IMR-90 (cell line): ENCODE measurements around the gene COLGALT1. TPM values are rescaled to one million over a fixed set of nuclear protein-coding genes. Genes with fewer than 3 reads are reported as not detected.

Experiments used
- ATAC-seq: fragments of 200-7000 bp; cut with Tn5 transposase; 2 replicates; pipeline ENCODE4 v1.9.1; 2020; ENCODE audit warnings: low read depth, mild to moderate bottlenecking, moderate library complexity
- BruUV-seq: library from RNA; stranded (reverse); fragments of 400-500 nt; replicated peaks from 2 replicates; lab custom pipeline; 2021; lab: Mats Ljungman, UMichigan
- CTCF ChIA-PET: fragments of 300-600 bp; formaldehyde crosslinking; extraction: SDS; loops from one replicate; lab custom pipeline; 2021; ENCODE audit warnings: antibody characterized with exemption; lab: Yijun Ruan, JAX
- POLR2A ChIA-PET: fragments of 300-600 bp; sonication (Branson Sonifier 250); formaldehyde crosslinking; loops from one replicate; lab custom pipeline; 2022; ENCODE audit warnings: antibody characterized with exemption; ENCODE audit not compliant: unreplicated experiment; lab: Charles Lee
- DNase-seq: peaks from one replicate; pipeline ENCODE4 v3.0.0; 2013
- H2AFZ ChIP-seq: replicated peaks from 2 replicates; pipeline ENCODE3; 2013; ENCODE audit warnings: low read length, mild to moderate bottlenecking; ENCODE audit not compliant: poor library complexity
- H2AK5ac ChIP-seq: 2 replicates; pipeline ENCODE4 v1.6.1; 2013; ENCODE audit warnings: low read depth, low read length, inconsistent platforms
- H2AK9ac ChIP-seq: replicated peaks from 2 replicates; pipeline ENCODE3; 2013; ENCODE audit warnings: mild to moderate bottlenecking, low read depth, low read length, moderate library complexity; ENCODE audit not compliant: poor library complexity
- H2BK120ac ChIP-seq: 2 replicates; pipeline ENCODE4 v1.6.1; 2013; ENCODE audit warnings: low read depth, low read length, inconsistent platforms
- H2BK15ac ChIP-seq: 3 replicates; pipeline ENCODE4 v1.6.1; 2013; ENCODE audit warnings: low read depth, low read length, inconsistent platforms
- H2BK20ac ChIP-seq: 2 replicates; pipeline ENCODE4 v1.6.1; 2013; ENCODE audit warnings: low read depth, mild to moderate bottlenecking, inconsistent platforms, low read length, moderate library complexity
- H2BK5ac ChIP-seq: 2 replicates; pipeline ENCODE4 v1.6.1; 2013; ENCODE audit warnings: mild to moderate bottlenecking, low read depth, low read length, inconsistent platforms; ENCODE audit not compliant: poor library complexity, severe bottlenecking
- H3K14ac ChIP-seq: replicated peaks from 2 replicates; pipeline ENCODE4 v1.6.1; 2013; ENCODE audit warnings: low read depth, low read length, inconsistent platforms
- H3K18ac ChIP-seq: 2 replicates; pipeline ENCODE4 v1.6.1; 2013; ENCODE audit warnings: low read depth, low read length, control low read depth
- H3K23ac ChIP-seq: 2 replicates; pipeline ENCODE4 v1.6.1; 2013; ENCODE audit warnings: low read depth, low read length, inconsistent platforms
- H3K27ac ChIP-seq: 2 replicates; pipeline ENCODE4 v1.5.1; 2013; ENCODE audit warnings: mild to moderate bottlenecking, control low read depth, low read length; ENCODE audit not compliant: insufficient read depth
- H3K27me3 ChIP-seq: 2 replicates; pipeline ENCODE4 v1.6.1; 2013; ENCODE audit warnings: low read length; ENCODE audit not compliant: control insufficient read depth, insufficient read depth
- H3K36me3 ChIP-seq: 2 replicates; pipeline ENCODE4 v1.6.1; 2013; ENCODE audit warnings: low read length, mixed read lengths; ENCODE audit not compliant: control insufficient read depth, insufficient read depth
- H3K4ac ChIP-seq: 2 replicates; pipeline ENCODE4 v1.6.1; 2013; ENCODE audit warnings: low read depth, low read length, inconsistent platforms
- H3K4me1 ChIP-seq: 2 replicates; pipeline ENCODE4 v1.6.1; 2013; ENCODE audit warnings: low read length, mixed read lengths; ENCODE audit not compliant: control insufficient read depth, insufficient read depth
- H3K4me2 ChIP-seq: 2 replicates; pipeline ENCODE4 v1.6.1; 2013; ENCODE audit warnings: low read depth, mild to moderate bottlenecking, control low read depth, low read length, moderate library complexity
- H3K4me3 ChIP-seq: 2 replicates; pipeline ENCODE4 v1.5.1; 2013; ENCODE audit warnings: low read depth, mild to moderate bottlenecking, control low read depth, low read length, moderate library complexity; ENCODE audit not compliant: insufficient read depth
- H3K56ac ChIP-seq: 2 replicates; pipeline ENCODE4 v1.6.1; 2013; ENCODE audit warnings: low read length, inconsistent platforms; ENCODE audit not compliant: insufficient read depth; ENCODE audit errors: extremely low read depth
- H3K79me1 ChIP-seq, 2 experiments: 2 replicates each; pipeline ENCODE4 v1.6.1; 2013; ENCODE audit warnings: low read length in 2 of 2, inconsistent platforms in 1 of 2, low read depth in 1 of 2
- H3K9ac ChIP-seq: 2 replicates; pipeline ENCODE4 v1.6.1; 2013; ENCODE audit warnings: low read depth, low read length, control low read depth
- H3K9me1 ChIP-seq: 2 replicates; pipeline ENCODE4 v1.6.1; 2013; ENCODE audit warnings: low read length, inconsistent platforms; ENCODE audit not compliant: insufficient read depth
- H3K9me3 ChIP-seq: 2 replicates; pipeline ENCODE4 v1.6.1; 2013; ENCODE audit warnings: low read length; ENCODE audit not compliant: control insufficient read depth, insufficient read depth
- H4K20me1 ChIP-seq: 2 replicates; pipeline ENCODE4 v1.6.1; 2013; ENCODE audit warnings: low read length, inconsistent platforms; ENCODE audit not compliant: insufficient read depth
- H4K5ac ChIP-seq: 2 replicates; pipeline ENCODE4 v1.6.1; 2013; ENCODE audit warnings: mild to moderate bottlenecking, low read depth, low read length, control low read depth
- H4K8ac ChIP-seq, 2 experiments: 2 replicates each; pipeline ENCODE4 v1.6.1; 2013; ENCODE audit warnings: low read depth in 2 of 2, low read length in 2 of 2, control low read depth in 1 of 2, inconsistent platforms in 1 of 2
- H4K91ac ChIP-seq: 2 replicates; pipeline ENCODE4 v1.6.1; 2013; ENCODE audit warnings: low read depth, low read length, inconsistent platforms; ENCODE audit not compliant: insufficient read depth
- BHLHE40 ChIP-seq: fragments of 150-350 bp; IDR thresholded peaks from 2 replicates; pipeline ENCODE4 v1.6.1; 2016; ENCODE audit warnings: mild to moderate bottlenecking, low read depth, low read length
- CEBPB ChIP-seq: IDR thresholded peaks from 2 replicates; pipeline ENCODE4 v1.6.1; 2012; ENCODE audit warnings: low read depth, low read length, improper control_type of control experiment
- CHD1 ChIP-seq: IDR thresholded peaks from 2 replicates; pipeline ENCODE4 v1.6.1; 2012; ENCODE audit warnings: low read depth, low read length, improper control_type of control experiment
- FOS ChIP-seq: fragments of 150-350 bp; IDR thresholded peaks from 2 replicates; pipeline ENCODE4 v1.6.1; 2016; ENCODE audit warnings: low read depth, low read length
- MAFK ChIP-seq: IDR thresholded peaks from 2 replicates; pipeline ENCODE4 v1.6.1; 2012; ENCODE audit warnings: low read depth, low read length, improper control_type of control experiment
- MAZ ChIP-seq: IDR thresholded peaks from 2 replicates; pipeline ENCODE4 v1.6.1; 2012; ENCODE audit warnings: low read depth, mild to moderate bottlenecking, low read length, improper control_type of control experiment, moderate library complexity, borderline replicate concordance
- MXI1 ChIP-seq: IDR thresholded peaks from 2 replicates; pipeline ENCODE4 v1.6.1; 2012; ENCODE audit warnings: low read depth, mild to moderate bottlenecking, low read length, moderate library complexity, borderline replicate concordance
- NFE2L2 ChIP-seq: fragments of 150-350 bp; IDR thresholded peaks from 2 replicates; pipeline ENCODE4 v1.6.1; 2016; ENCODE audit warnings: low read depth, mild to moderate bottlenecking, low read length
- POLR2A ChIP-seq: IDR thresholded peaks from 2 replicates; pipeline ENCODE4 v1.6.1; 2012; ENCODE audit warnings: mild to moderate bottlenecking, low read depth, low read length
- RAD21 ChIP-seq: IDR thresholded peaks from 2 replicates; pipeline ENCODE4 v1.6.1; 2012; ENCODE audit warnings: low read length, improper control_type of control experiment
- RCOR1 ChIP-seq: IDR thresholded peaks from 2 replicates; pipeline ENCODE4 v1.6.1; 2012; ENCODE audit warnings: mild to moderate bottlenecking, low read length, improper control_type of control experiment; ENCODE audit not compliant: insufficient replicate concordance
- RFX5 ChIP-seq: IDR thresholded peaks from 2 replicates; pipeline ENCODE4 v1.8.0; 2012; ENCODE audit warnings: low read depth, mild to moderate bottlenecking, low read length, moderate library complexity
- SMC3 ChIP-seq: fragments of 150-350 bp; IDR thresholded peaks from 2 replicates; pipeline ENCODE4 v1.6.1; 2016; ENCODE audit warnings: low read depth, mild to moderate bottlenecking, antibody characterized with exemption, low read length, moderate library complexity
- WGBS, 2 experiments: methylation state at CpG; one replicate each; pipeline versions ENCODE4 v1.1.5 to v1.1.7; 2013; ENCODE audit warnings: missing lambda C conversion rate in 2 of 2; ENCODE audit not compliant: insufficient read length in 1 of 2; ENCODE audit errors: extremely low coverage in 2 of 2; 5-methylcytosine and 5-hydroxymethylcytosine counted together
- dilution Hi-C: fragments of 300-500 bp; cut with HindIII; formaldehyde crosslinking; loops from one replicate; pipeline ENCODE4 v1.14.3; 2018; ENCODE audit warnings: low sequenced_read_pairs; ENCODE audit not compliant: unreplicated experiment
- in situ Hi-C: fragments of 300-500 bp; cut with MboI; formaldehyde crosslinking; loops from 3 replicates; pipeline ENCODE4 v1.14.3; 2019; ENCODE audit warnings: low sequenced_read_pairs, inconsistent platforms, mixed read lengths
- intact Hi-C: fragments of 100-400 bp; cut with micrococcal nuclease; formaldehyde crosslinking; loops from 2 replicates; pipeline ENCODE4 v1.10.0; 2022
- polyA plus RNA-seq, 3 experiments: library from polyadenylated mRNA; depleted of rRNA; stranded (reverse); fragments of >200 nt; gene quantifications; 2 replicates each; pipeline ENCODE4 v1.2.3, GENCODE V29; 2012; ENCODE audit warnings: low replicate concordance in 1 of 3
- total RNA-seq: library from RNA; depleted of rRNA; stranded (reverse); fragments of >200 nt; gene quantifications from 2 replicates; pipeline ENCODE4 v1.2.3, GENCODE V29; 2012
- TF ChIP-seq, protein P1 (sequence below): fragments of 150-350 bp; IDR thresholded peaks from 2 replicates; pipeline ENCODE4 v1.6.1; 2016; ENCODE audit warnings: low read depth, mild to moderate bottlenecking, low read length, moderate library complexity, borderline replicate concordance
- TF ChIP-seq, protein P2 (sequence below): conservative IDR thresholded peaks from 2 replicates; pipeline ENCODE4 v1.5.1; 2012; ENCODE audit warnings: mild to moderate bottlenecking, low read depth, low read length, improper control_type of control experiment
- TF ChIP-seq, protein P3 (sequence below): fragments of 150-350 bp; IDR thresholded peaks from 2 replicates; pipeline ENCODE4 v1.6.1; 2017; ENCODE audit warnings: mild to moderate bottlenecking, antibody characterized with exemption, low read length, low read depth

The COLGALT1 gene
- total and polyA plus RNA-seq, 2 of the 4 experiments (the other 2 are of a cell fraction) = 77.1 to 117 TPM

DNA sequence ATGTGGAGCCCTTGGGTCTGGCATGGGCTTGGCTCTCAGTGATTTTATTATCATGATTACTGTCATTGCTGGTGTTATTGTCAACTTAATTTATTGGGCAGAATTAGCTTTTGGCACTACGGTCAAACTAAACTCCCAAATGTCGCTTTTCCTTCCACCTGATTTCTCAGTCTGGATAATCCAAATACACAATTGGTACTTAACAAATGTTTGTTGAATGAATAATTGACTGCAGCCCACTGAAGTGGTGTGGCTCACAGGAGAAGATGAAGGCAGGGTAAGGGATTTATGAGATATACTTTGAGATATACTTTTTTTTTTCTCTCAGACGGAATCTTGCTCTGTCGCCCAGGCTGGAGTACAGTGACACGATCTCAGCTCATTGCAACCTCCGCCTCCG is 1.5 kb downstream of the COLGALT1 start:
- H3K4me2 ChIP-seq = peak overlapping the region; percentile 12; the same call in 1 of the 2 replicates
- no TSS peak for BruUV-seq
- H3K9me3 ChIP-seq = no peaks in the 10 kb centered on the region
- H3K4ac ChIP-seq = no peak overlapping the region
- TF ChIP-seq BHLHE40 (no peak), CEBPB (no peak), POLR2A (no peak), MAFK (no peak), RAD21 (no peak), CHD1 (no peak), NFE2L2 (no peak), FOS (no peak), RFX5 (no peak), MAZ (no peak), SMC3 (no peak), MXI1 (no peak), RCOR1 (no peak)
- TF ChIP-seq, protein P1, sequence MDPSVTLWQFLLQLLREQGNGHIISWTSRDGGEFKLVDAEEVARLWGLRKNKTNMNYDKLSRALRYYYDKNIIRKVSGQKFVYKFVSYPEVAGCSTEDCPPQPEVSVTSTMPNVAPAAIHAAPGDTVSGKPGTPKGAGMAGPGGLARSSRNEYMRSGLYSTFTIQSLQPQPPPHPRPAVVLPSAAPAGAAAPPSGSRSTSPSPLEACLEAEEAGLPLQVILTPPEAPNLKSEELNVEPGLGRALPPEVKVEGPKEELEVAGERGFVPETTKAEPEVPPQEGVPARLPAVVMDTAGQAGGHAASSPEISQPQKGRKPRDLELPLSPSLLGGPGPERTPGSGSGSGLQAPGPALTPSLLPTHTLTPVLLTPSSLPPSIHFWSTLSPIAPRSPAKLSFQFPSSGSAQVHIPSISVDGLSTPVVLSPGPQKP = no peak
- TF ChIP-seq, protein P2, sequence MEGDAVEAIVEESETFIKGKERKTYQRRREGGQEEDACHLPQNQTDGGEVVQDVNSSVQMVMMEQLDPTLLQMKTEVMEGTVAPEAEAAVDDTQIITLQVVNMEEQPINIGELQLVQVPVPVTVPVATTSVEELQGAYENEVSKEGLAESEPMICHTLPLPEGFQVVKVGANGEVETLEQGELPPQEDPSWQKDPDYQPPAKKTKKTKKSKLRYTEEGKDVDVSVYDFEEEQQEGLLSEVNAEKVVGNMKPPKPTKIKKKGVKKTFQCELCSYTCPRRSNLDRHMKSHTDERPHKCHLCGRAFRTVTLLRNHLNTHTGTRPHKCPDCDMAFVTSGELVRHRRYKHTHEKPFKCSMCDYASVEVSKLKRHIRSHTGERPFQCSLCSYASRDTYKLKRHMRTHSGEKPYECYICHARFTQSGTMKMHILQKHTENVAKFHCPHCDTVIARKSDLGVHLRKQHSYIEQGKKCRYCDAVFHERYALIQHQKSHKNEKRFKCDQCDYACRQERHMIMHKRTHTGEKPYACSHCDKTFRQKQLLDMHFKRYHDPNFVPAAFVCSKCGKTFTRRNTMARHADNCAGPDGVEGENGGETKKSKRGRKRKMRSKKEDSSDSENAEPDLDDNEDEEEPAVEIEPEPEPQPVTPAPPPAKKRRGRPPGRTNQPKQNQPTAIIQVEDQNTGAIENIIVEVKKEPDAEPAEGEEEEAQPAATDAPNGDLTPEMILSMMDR = no peak
- TF ChIP-seq, protein P3, sequence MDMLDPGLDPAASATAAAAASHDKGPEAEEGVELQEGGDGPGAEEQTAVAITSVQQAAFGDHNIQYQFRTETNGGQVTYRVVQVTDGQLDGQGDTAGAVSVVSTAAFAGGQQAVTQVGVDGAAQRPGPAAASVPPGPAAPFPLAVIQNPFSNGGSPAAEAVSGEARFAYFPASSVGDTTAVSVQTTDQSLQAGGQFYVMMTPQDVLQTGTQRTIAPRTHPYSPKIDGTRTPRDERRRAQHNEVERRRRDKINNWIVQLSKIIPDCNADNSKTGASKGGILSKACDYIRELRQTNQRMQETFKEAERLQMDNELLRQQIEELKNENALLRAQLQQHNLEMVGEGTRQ = no peak
- no peak overlapping the region for H2BK5ac ChIP-seq
- no peak overlapping the region for H2AK5ac ChIP-seq
- H2AFZ ChIP-seq = no peak overlapping the region
- H3K4me3 ChIP-seq = no peak overlapping the region
- CTCF ChIA-PET = no interaction called here
- no peak overlapping the region for H2AK9ac ChIP-seq
- ATAC-seq (no peak), DNase-seq (no peak)
- no peak overlapping the region for H3K18ac ChIP-seq
- in situ Hi-C loops (no loop called here), intact Hi-C loops (loop anchor here (5.0 to 10.0 kb wide), 2 partner anchors 45 to 162 kb away; partner anchors contain the start of genes CCDC194 and PGLS), dilution Hi-C loops (no loop called here)
- H3K9me1 ChIP-seq = peaks cover 4% of the 10 kb centered on the region; the same call in 1 of the 2 replicates
- no peak overlapping the region for H2BK20ac ChIP-seq
- peaks cover 3% of the 10 kb centered on the region; the same call in 1 of the 2 replicates for H3K4me1 ChIP-seq
- H2BK120ac ChIP-seq = no peak overlapping the region
- no peak overlapping the region for H4K91ac ChIP-seq
- no peak overlapping the region for H4K5ac ChIP-seq
- 100% methylated on average over 3 of the region's 7 CpGs; no CpG with 5 or more reads in 1 of the 2 experiments for whole genome bisulfite sequencing, 2 experiments
- no peaks in the 10 kb centered on the region for H4K20me1 ChIP-seq
- H3K23ac ChIP-seq = no peak overlapping the region
- H3K56ac ChIP-seq = no peak overlapping the region
- H3K27me3 ChIP-seq = no peaks in the 10 kb centered on the region
- POLR2A ChIA-PET = no interaction called here
- no peak overlapping the region for H3K27ac ChIP-seq
- H3K36me3 ChIP-seq = peaks cover 20% of the 10 kb centered on the region
- H3K14ac ChIP-seq = no peak overlapping the region
- H3K9ac ChIP-seq = no peak overlapping the region
- no peak overlapping the region; a peak in 1 of 4 replicates for H4K8ac ChIP-seq
- H2BK15ac ChIP-seq = no peak overlapping the region
- peaks cover 10 to 43% of the 10 kb centered on the region in 2 experiments for H3K79me1 ChIP-seq
